NCI-H2196 (cell line): ENCODE results near the gene ZNF426.
A peak's percentile ranks its signal among the peaks of the same experiment; 100 is the strongest.
"Not testable (repeated sequence)": the region's sequence is repeated elsewhere in the genome, so short reads cannot be mapped to it uniquely, and the experiment has no call there.

Source experiments
- DNase-seq: peaks from one replicate; lab custom pipeline; 2025; ENCODE audit not compliant: unreplicated experiment; lab: John Stamatoyannopoulos, UW

Gene ZNF426

GRCh38 chr19:9538183-9539058 lies at the start of gene ZNF426:
Gene ZNF426, minus strand, starts transcription at chr19:9538645. Its CDS starts 2,413 bp downstream, at chr19:9536232.
- peak; percentile 90 for DNase-seq

- DNase-seq: peak; percentile 69
These were observed 48.3 kb upstream of the ZNF426 start for GRCh38 chr19:9586764-9587163.

GRCh38 chr19:9584073-9584833 lies 45.8 kb upstream of the ZNF426 start, which contains the start of gene ZNF121:
Gene ZNF121, minus strand, starts transcription at chr19:9584504. Its CDS starts 16,407 bp downstream, at chr19:9568097.
- peak; percentile 92 for DNase-seq

- not testable (repeated sequence) for DNase-seq
These were observed 43.8 kb upstream of the ZNF426 start for GRCh38 chr19:9582081-9582725.

GRCh38 chr19:9580728-9581127 lies 42.3 kb upstream of the ZNF426 start:
- no peak for DNase-seq

GRCh38 chr19:9570255-9570654 lies 31.8 kb upstream of the ZNF426 start:
- DNase-seq: no peak

- DNase-seq: no peak
These were observed 28.3 kb upstream of the ZNF426 start for GRCh38 chr19:9566729-9567128.

GRCh38 chr19:9565900-9566705 lies 27.7 kb upstream of the ZNF426 start:
- DNase-seq: no peak

- DNase-seq: no peak
These were observed 14.3 kb upstream of the ZNF426 start for GRCh38 chr19:9552536-9553274.

GRCh38 chr19:9547870-9548269 lies 9.4 kb upstream of the ZNF426 start:
- DNase-seq: no peak

- not testable (repeated sequence) for DNase-seq
These were observed 2.8 kb upstream of the ZNF426 start for GRCh38 chr19:9541281-9541680.

GRCh38 chr19:9539921-9540320 lies 1.5 kb upstream of the ZNF426 start:
- not testable (repeated sequence) for DNase-seq

GRCh38 chr19:9539201-9539600 lies 756 bp upstream of the ZNF426 start:
- not testable (repeated sequence) for DNase-seq

- DNase-seq: no peak
These were observed 2.5 kb downstream of the ZNF426 start for GRCh38 chr19:9535934-9536333.

- DNase-seq: no peak
These were observed 6.5 kb downstream of the ZNF426 start for GRCh38 chr19:9531933-9532332.

- no peak for DNase-seq
These were observed 9.6 kb downstream of the ZNF426 start for GRCh38 chr19:9528757-9529336.

- DNase-seq: no peak
These were observed 14.5 kb downstream of the ZNF426 start for GRCh38 chr19:9523885-9524474.

GRCh38 chr19:9507285-9507684 lies 31.2 kb downstream of the ZNF426 start:
- DNase-seq: no peak

GRCh38 chr19:9500796-9501195 lies 37.6 kb downstream of the ZNF426 start:
- DNase-seq: no peak
